ENCODE data around the gene KRT80.

KRT80 gene

GRCh38 chr12:52137746-52138145 lies 54.1 kb downstream of the KRT80 start:
- DNase-seq (ENCODE audit: low read depth, low spot score) = no peak

GRCh38 chr12:52132754-52133161 lies 59.1 kb downstream of the KRT80 start:
- DNase-seq (ENCODE audit: low read depth, low spot score) = no peak

- DNase-seq (ENCODE audit: low read depth, low spot score) = no peak
These were observed 61.1 kb downstream of the KRT80 start for GRCh38 chr12:52130711-52131110.

- DNase-seq (ENCODE audit: low read depth, low spot score) = no peak
These were observed 63.9 kb downstream of the KRT80 start for GRCh38 chr12:52127683-52128450.

GRCh38 chr12:52126605-52127578 lies 64.9 kb downstream of the KRT80 start:
- DNase-seq (ENCODE audit: low read depth, low spot score) = no peak

- no peak for DNase-seq (ENCODE audit: low read depth, low spot score)
These were observed 65.7 kb downstream of the KRT80 start for GRCh38 chr12:52126050-52126604.

GRCh38 chr12:52125476-52125900 lies 66.3 kb downstream of the KRT80 start:
- DNase-seq (ENCODE audit: low read depth, low spot score) = no peak

GRCh38 chr12:52123487-52124186 lies 68.2 kb downstream of the KRT80 start:
- no peak for DNase-seq (ENCODE audit: low read depth, low spot score)

- no peak for DNase-seq (ENCODE audit: low read depth, low spot score)
These were observed 68.9 kb downstream of the KRT80 start for GRCh38 chr12:52122904-52123303.

GRCh38 chr12:52122540-52122871 lies 69.3 kb downstream of the KRT80 start:
- DNase-seq (ENCODE audit: low read depth, low spot score) = no peak

GRCh38 chr12:52121824-52122539 lies 69.8 kb downstream of the KRT80 start:
- DNase-seq (ENCODE audit: low read depth, low spot score) = no peak

GRCh38 chr12:52120951-52121823 lies 70.6 kb downstream of the KRT80 start:
- no peak for DNase-seq (ENCODE audit: low read depth, low spot score)

- no peak for DNase-seq (ENCODE audit: low read depth, low spot score)
These were observed 72.2 kb downstream of the KRT80 start for GRCh38 chr12:52119398-52120254.
